SHP77 (cell line): ENCODE data around the gene SF3A1.
"Not testable (repeated sequence)": the region's sequence is repeated elsewhere in the genome, so short reads cannot be mapped to it uniquely, and the experiment has no call there.

ENCODE experiments used
- DNase-seq, 2 experiments: peaks; one replicate each; lab custom pipeline; 2025; lab: John Stamatoyannopoulos, UW

Gene SF3A1, protein sequence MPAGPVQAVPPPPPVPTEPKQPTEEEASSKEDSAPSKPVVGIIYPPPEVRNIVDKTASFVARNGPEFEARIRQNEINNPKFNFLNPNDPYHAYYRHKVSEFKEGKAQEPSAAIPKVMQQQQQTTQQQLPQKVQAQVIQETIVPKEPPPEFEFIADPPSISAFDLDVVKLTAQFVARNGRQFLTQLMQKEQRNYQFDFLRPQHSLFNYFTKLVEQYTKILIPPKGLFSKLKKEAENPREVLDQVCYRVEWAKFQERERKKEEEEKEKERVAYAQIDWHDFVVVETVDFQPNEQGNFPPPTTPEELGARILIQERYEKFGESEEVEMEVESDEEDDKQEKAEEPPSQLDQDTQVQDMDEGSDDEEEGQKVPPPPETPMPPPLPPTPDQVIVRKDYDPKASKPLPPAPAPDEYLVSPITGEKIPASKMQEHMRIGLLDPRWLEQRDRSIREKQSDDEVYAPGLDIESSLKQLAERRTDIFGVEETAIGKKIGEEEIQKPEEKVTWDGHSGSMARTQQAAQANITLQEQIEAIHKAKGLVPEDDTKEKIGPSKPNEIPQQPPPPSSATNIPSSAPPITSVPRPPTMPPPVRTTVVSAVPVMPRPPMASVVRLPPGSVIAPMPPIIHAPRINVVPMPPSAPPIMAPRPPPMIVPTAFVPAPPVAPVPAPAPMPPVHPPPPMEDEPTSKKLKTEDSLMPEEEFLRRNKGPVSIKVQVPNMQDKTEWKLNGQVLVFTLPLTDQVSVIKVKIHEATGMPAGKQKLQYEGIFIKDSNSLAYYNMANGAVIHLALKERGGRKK

GRCh38 chr22:30356449-30357235, at the start of gene SF3A1, which contains the start of gene CCDC157:
Gene SF3A1 (minus strand): TSS chr22:30356894. CDS start chr22:30356792, 102 bp downstream.
Gene CCDC157 (plus strand): TSS chr22:30357007. CDS start chr22:30366001, 8,994 bp downstream.
- DNase-seq = peak; percentile 90 to 93

DNA sequence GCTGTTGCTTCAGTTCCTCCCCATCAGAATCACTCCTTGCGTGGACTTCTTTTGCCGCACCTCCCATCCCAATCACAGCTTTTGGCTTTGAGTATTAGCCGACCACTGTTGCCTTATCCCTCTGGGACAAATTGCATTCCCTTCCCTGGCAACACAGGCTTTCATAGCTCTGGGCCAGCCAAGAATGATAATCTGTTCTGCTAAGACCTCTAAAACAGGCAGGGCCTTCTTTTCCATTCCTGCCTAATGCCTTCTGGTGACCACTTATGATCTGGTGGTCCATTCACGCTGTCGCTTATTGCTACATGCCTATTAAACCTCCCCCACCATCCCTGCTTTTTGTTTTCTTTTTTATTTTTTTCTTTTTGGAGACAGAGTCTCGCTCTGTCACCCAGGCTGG, 49.7 kb upstream of the SF3A1 start:
- no peak for DNase-seq

DNA sequence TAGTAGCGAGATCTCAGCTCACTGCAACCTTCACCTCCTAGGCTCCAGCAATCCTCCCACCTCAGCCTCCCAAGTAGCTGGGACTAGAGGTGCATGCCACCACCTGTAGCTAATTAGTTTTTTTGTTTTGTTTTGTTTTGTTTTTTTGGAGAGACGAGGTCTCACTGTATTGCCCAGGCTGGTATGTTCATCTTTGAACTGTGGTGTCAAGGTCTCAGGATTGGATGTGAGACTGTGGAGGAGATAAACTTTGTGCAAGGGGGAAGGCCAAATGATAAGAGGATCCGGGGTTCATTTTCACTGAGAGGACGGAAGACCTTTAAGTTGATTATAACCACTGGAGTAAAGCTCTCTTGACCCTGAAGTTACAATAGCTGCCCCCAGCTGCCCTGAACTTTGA, 49.0 kb upstream of the SF3A1 start:
- DNase-seq = no peak

- DNase-seq = no peak
Observed at GRCh38 chr22:30404307-30404706, 47.6 kb upstream of the SF3A1 start.

DNA sequence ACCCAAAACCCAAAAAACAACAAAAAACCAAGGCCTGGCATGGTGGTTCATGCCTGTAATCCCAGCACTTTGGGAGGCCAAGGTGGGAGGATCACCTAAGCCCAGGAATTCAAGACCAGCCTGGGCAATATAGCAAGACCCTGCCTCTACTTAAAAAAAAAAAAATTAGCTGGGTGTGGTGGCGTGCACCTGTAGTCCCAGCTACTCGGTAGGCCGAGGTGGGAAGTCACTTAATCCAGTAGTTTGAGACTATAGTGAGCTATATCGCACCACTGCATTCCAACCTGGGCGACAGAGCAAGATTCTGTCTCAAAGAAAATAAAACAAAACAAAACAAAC, 46.0 kb upstream of the SF3A1 start:
- not testable (repeated sequence) for DNase-seq

GRCh38 chr22:30402028-30402765, 45.5 kb upstream of the SF3A1 start:
- no peak for DNase-seq

- not testable (repeated sequence) for DNase-seq
Observed at GRCh38 chr22:30401024-30401423, 44.3 kb upstream of the SF3A1 start.

DNA sequence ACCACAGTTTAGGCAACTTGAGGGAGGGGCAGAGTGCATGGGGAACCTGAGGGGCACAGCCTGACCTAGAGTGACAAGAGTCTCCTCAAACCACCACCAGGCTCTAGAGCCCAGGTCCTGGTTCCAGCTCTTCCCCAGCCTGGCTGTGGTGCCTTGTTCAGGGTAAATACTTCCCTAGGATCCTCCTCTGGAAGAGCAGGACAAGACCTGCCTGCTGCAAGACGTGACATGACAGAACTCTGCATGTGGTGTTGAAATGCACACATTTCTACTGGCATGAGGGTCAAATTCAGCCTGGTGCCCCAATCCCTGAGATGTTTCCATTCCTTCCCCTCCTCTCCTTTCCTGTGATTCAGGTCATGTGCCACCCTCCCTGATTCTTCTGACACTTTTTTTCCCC, 43.5 kb upstream of the SF3A1 start:
- no peak for DNase-seq

DNA sequence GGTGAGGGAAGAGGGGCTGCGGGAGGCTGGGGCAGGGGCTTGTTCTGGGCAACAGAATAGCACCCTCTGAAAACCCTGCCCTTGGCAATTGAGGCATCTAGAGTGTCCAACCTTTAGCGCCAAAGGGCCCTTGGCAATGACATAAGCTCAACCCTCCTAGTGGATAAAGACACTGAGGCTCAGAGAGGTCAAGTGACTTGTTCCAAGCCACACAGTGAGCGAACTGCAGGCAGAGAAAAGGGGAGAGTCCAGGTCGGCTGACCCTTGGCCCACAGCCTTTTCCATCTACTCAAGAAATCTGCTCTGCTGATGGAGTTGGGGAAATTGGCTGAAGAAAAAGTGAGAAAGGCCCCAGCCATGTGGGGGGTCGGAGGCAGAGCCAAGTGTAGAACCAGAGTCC, 43.0 kb upstream of the SF3A1 start:
- no peak for DNase-seq

- DNase-seq = no peak
Observed at GRCh38 chr22:30398685-30399680, 42.3 kb upstream of the SF3A1 start.

DNA sequence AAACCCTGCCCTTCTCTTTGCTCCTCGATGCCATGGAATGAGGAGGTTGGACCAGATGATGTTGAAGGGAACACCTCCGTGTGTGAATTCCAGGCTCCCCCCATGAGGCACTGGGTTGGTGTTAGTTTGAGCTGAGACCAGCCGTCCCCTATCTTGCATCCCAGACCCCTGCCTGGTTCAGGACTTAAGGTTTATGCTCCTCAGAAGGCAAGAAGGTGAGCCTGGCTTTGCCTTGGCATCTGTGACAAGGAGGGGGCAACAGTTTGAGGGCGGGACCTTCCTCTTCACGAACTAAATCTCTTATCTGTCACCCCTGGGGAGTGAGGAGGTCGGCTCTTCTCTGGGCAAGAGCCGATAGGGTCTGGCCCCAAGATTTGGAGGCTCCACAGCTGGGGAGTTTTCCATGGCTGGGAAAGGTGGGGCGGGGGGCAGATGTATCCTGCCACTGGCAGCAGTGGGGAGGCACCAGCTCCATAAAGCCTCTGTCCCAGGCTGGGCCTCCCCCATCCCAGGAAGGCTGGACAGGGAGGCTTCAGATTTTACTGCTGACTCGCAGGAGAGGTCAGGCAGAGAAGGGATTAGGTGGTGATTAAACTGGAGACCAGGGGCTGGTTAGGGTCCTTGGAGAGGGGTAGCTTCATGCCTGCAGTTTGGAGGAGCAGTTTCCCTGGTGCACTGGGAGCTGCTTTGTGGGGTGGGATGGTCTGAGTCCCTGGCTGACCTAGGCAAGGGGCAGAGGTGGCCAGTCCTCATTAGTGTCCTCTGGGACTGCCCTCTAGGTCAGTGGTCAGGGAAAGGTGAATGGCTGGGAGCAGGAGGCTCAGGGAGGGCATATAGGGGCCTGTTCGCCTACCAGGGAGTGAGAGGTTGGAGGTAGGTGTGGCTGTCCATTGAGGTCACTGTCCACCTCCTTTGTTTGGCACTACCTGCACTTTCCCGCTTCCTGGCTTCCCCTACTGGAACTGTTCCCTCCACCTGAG, 41.3 kb upstream of the SF3A1 start:
- DNase-seq = no peak

DNA sequence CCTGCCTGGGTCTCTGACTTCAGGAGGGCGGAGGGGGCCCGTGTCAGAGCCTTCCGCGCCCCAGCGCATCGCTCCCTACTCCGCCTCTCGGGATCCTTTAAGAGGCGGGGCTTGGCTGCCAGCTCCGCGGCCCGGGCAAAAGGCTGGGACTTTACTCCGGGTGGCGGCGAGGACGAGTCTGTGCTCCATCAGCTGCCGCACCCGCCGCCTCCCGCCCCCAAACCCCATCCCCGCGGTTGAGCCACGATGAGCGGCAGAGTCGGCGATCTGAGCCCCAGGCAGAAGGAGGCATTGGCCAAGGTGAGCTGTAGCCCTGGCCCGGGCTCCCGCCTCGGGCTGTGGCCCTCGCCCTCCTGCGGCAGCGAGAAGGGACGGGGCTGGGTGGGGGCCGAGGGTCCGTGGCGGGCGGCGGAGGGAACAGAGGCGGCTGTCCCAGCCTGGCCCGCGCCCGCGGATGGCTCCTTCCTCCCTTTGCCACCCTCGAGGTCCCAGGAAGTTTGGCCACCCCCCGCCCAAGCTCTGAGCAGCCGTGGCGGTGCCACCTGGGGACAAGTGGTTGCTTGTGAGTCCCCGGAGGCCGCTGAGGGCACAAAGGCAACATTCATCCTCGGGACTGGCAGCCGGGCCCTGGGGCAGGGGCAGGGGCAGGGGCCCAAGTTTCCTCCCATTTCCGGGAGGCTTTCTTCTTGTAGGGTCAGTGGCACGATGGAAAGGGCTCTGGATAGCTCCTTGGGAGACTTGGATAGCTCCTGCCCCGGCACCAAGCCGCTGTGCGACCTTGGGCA, 40.4 kb upstream of the SF3A1 start, which contains the start of gene SEC14L2:
Gene SEC14L2 (plus strand): TSS at position 148 of the 785 bp plus-strand sequence. CDS start 99 bp downstream, at position 247.
- peak; percentile 46 to 61 for DNase-seq

DNA sequence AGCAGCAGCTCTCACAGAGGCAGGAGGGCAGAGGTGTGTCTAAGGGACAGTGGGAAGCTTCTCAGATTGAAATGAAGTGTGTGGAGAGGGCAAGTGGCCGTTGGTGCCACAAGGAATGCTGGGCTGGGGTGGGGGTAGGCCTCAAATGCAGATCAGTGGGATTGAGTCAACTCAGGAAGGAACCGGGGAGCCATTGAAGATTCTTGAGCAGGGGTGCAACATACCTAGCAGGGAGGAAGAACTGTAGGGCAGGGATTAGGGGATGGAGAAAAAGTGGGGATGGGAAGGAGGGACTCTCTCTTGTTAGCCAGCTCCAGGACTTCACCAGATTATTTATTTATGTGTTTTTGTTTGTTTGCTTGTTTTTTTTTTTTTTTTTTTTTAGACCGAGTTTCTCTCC, 37.2 kb upstream of the SF3A1 start:
- no peak for DNase-seq

DNA sequence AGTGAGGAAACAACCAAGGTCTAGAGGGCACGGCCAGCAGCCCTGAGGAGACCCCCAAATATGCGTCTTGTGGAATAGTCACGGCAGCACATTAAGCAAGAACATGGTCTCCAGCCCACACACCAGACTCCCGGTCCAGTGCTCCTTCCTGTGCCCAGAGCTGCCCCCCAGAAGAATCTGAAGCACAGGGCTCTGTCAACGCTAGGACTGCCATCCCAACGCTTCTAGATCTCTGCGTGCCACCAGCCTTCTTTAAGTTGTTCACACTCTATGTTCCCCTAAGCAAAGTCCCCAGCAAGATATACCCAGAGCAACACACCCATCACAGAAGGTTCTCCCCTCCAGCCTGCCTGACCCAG, 36.6 kb upstream of the SF3A1 start:
- DNase-seq = no peak

- peak; percentile 7 to 53 for DNase-seq
Observed at GRCh38 chr22:30392661-30393321, 36.1 kb upstream of the SF3A1 start.

- DNase-seq = peak; percentile 62 to 87
Observed at GRCh38 chr22:30390974-30391691, 34.4 kb upstream of the SF3A1 start.
